Measurements from ENCODE around the gene PLEKHM2. TPM values are rescaled to one million over a fixed set of nuclear protein-coding genes. Genes with fewer than 3 reads are reported as not detected.

The PLEKHM2 gene
- total RNA-seq, 4 donors from 2014 or later: 55.5 to 98.7 (median 61.9) TPM

GRCh38 chr1:15757575-15758342, 73.6 kb downstream of the PLEKHM2 start:
- TF ChIP-seq CTCF (IDR thresholded peaks at IDR 0.05): no peak
- intact Hi-C loops (cut with DNase I; ENCODE audit: low total_unique reads): loop anchor here (5.0 kb wide), 1 partner anchor 230 kb away; the partner anchor contains the start of gene DNAJC16
- H3K4me3 ChIP-seq (ENCODE audit: low read depth, poor library complexity, severe bottlenecking): no peak overlapping the region
- peak in 1 of 2 donors; percentile 87 for DNase-seq (ENCODE audit: low spot score in 2 of 2)
- 27 to 43% methylated on average over 23 to 24 of the region's 24 CpGs for whole genome bisulfite sequencing, 2 donors

- 5 to 11% methylated on average over 38 to 40 of the region's 58 CpGs for WGBS, 2 donors
- peak in 1 of 2 donors; percentile 86 for DNase-seq (ENCODE audit: low spot score in 2 of 2)
- intact Hi-C loops (cut with DNase I; ENCODE audit: low total_unique reads): loop anchor here (5.0 kb wide), 1 partner anchor 231 kb away; the partner anchor contains the start of gene DNAJC16
- H3K4me3 ChIP-seq (ENCODE audit: low read depth, poor library complexity, severe bottlenecking): peak within 1 kb of the TSS; percentile 41
- no peak for TF ChIP-seq CTCF (IDR thresholded peaks at IDR 0.05)
- no peak for TF ChIP-seq POLR2A (IDR thresholded peaks at IDR 0.05)
These were observed 74.3 kb downstream of the PLEKHM2 start, which contains the start of gene FBLIM1 for GRCh38 chr1:15758343-15758931. FBLIM1 (plus strand) TSS chr1:15758795; CDS start chr1:15764984, 6,189 bp downstream.

- intact Hi-C loops (cut with DNase I; ENCODE audit: low total_unique reads): loop anchor here (5.0 kb wide), 1 partner anchor 232 kb away; the partner anchor contains the start of gene DNAJC16
- 6 to 10% methylated on average over 9 to 35 of the region's 58 CpGs for WGBS, 2 donors
- peak overlapping the region; percentile 41 for H3K4me3 ChIP-seq (ENCODE audit: low read depth, poor library complexity, severe bottlenecking)
- TF ChIP-seq POLR2A (IDR thresholded peaks at IDR 0.05) (no peak), CTCF (IDR thresholded peaks at IDR 0.05) (no peak)
- peak in 1 of 2 donors; percentile 86 for DNase-seq (ENCODE audit: low spot score in 2 of 2)
These were observed 75.0 kb downstream of the PLEKHM2 start for GRCh38 chr1:15758953-15759661.

- no peak overlapping the region for H3K4me3 ChIP-seq (ENCODE audit: low read depth, poor library complexity, severe bottlenecking)
- DNase-seq (ENCODE audit: low spot score in 2 of 2): no peak
These were observed 76.5 kb downstream of the PLEKHM2 start for GRCh38 chr1:15760520-15761211.

More at GRCh38 chr1:15760520-15761211, 76.5 kb downstream of the PLEKHM2 start:
- intact Hi-C loops (cut with DNase I; ENCODE audit: low total_unique reads): no loop called here
- TF ChIP-seq POLR2A (IDR thresholded peaks at IDR 0.05) (no peak), CTCF (IDR thresholded peaks at IDR 0.05) (no peak)
- 57 to 63% methylated on average over 12 of the region's 12 CpGs for WGBS, 2 donors

Measured in lower leg skin (tissue), 4 donors.